GM12873 (cell line): Measurements from ENCODE around the gene PTPN6.

ENCODE experiments used
- TF ChIP-seq, protein P1 (sequence below): IDR thresholded peaks from 2 replicates; pipeline ENCODE4 v1.5.1; 2012; ENCODE audit warnings: low read depth, mild to moderate bottlenecking, moderate library complexity, low read length, control low read depth; ENCODE audit not compliant: insufficient read depth; ENCODE audit errors: missing control alignments

The PTPN6 gene

DNA sequence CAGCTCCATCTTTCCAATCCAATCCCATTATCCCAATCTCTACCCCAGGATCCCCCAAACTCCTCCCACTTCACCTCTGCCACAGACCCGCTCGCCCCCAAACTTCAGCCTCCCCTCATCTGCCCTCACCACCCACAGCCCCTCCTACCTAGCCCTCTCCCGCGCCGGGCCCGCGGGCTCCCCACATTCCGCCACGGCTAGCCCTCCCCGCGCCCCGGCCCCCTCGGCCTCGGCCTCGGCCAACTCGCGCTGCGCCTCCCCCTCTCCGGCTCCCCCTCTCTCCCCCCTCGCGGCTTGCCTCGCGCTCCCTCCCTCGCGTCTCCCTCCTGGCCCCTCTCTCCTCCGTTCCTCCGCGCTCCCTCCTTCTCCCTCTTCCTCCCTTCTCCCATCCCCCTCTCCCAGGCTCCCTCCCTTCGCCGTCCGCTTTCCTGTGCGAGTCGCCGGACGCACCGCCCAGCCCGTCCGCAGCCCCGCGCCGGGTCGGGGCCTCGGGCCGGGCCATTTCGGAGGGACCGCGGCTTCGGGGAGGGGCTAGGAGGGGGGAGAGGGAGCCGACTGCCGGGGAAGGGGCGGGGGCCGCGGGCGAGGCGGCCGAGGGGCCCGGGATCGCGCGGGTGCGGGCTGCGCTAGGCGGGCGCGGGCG lies 23.7 kb upstream of the PTPN6 start, which contains the start of gene ATN1:
Gene ATN1 (plus strand): TSS at position 581 of the 643 bp plus-strand sequence. CDS start 6,043 bp downstream, outside the sequence.
- TF ChIP-seq, protein P1, sequence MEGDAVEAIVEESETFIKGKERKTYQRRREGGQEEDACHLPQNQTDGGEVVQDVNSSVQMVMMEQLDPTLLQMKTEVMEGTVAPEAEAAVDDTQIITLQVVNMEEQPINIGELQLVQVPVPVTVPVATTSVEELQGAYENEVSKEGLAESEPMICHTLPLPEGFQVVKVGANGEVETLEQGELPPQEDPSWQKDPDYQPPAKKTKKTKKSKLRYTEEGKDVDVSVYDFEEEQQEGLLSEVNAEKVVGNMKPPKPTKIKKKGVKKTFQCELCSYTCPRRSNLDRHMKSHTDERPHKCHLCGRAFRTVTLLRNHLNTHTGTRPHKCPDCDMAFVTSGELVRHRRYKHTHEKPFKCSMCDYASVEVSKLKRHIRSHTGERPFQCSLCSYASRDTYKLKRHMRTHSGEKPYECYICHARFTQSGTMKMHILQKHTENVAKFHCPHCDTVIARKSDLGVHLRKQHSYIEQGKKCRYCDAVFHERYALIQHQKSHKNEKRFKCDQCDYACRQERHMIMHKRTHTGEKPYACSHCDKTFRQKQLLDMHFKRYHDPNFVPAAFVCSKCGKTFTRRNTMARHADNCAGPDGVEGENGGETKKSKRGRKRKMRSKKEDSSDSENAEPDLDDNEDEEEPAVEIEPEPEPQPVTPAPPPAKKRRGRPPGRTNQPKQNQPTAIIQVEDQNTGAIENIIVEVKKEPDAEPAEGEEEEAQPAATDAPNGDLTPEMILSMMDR = no peak

DNA sequence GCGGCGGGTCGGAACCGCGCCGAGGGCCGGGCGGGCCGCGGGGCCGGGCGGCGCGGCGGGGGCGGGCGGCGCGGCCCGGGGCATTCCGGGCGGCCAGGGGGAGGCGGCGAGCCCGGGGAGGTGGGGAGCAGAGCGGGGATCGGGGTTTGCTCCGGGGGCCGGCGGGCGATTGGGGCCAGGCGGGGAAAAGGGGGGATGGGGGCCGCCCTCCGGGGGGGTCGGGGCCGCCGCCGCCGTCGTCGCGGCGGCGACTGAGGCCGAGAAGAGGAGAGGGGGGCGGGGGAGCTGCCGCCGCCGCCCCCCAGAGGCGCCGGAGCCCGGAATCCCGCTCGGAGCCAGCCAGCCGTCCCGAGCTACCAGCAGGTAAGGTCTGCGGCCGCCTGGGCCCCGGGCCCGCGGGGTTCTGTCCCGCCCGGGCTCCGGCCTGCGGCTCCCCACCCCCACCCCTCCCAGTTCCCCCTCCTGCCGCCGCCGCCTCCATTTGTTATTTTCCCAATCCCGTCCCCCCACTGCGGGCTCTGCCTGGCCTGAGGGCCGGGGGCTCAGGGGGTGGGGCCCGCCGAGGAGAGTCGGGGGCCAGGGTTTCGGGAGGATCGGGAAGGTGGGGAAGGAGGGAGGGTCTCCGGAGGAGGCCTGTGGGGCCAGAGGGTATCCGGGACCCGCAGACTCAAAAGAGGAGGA lies 23.0 kb upstream of the PTPN6 start:
- TF ChIP-seq, protein P1 = no peak

DNA sequence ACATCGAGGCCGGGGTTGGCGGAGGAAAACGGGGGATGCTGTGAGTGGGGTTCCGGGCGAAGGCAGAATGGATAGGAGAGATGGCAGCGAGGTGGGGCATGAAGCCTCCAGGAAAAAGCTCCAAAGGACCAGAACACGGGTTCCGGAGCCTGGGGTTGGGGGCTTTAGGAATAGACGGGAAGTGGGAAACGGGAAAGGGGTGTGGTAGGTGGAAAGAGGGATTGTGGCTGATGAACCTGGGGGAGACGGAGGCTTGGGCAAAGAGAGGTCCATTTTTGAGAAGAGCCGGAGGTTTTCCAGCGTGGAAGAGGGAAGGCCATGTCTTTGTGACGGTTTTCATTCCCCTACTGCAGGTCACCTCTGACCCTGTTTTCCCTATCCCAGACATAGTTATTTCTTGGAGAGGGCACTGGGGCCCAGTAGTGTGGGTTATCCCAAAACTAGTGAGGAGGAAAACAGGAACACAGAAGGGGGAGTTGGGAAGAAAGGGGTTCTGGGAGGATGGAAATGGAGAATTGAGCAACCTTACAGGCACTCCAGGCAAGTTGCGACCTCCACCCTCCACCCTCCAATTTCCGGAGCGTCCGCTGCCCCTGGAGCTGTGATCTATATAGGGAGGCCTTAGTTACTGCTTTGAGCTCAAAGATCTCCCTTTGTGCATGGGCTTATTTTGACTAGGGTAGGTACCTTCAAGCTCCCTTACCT lies 22.3 kb upstream of the PTPN6 start:
- TF ChIP-seq, protein P1 = no peak

DNA sequence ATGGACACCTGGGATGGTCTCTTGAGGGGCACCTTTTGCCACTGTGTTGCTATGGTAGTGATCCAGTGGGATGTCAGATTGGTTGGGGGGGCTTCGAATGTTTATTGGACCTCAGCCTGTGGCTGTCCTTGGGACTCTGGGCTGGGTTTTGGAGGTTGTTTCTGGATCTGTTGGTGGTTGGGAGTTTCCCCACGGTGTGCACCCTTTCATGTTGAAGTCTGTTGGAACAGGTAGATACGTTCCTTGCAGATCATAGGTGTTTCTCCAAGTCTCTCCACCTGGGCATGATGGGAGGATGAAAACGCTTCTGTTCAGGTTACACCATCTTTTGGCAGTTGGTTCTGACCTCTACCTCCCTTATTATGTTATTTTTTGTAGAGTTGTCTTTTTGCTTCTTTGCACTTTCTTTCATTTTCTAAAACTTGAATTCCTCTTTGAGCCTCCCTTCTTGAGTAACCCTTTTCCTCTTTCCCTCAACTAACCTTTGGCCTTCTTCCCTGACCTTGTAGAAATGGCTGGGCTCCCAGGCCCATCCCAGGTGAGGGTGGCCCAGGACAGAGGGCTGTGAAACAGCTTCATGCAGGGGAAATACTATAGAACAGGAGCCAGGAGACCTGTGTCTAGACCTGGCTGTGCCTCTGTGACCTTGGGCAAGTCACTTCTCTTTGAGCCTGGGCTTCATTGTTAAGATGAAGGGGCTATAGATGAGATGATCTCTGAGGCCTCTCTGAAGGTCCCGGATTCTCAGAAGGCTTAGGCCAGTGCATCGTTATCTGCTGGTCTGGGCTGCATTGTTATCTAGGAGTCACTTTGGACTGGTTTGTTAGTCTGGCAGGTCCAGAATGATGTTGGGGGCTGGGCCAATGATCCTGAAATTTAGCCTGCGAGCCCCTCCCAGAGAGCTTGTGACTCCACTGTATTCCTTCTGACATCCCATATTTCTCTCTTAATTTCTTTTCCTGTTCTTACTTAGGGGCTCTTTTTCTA lies 21.4 kb upstream of the PTPN6 start:
- TF ChIP-seq, protein P1 = no peak

DNA sequence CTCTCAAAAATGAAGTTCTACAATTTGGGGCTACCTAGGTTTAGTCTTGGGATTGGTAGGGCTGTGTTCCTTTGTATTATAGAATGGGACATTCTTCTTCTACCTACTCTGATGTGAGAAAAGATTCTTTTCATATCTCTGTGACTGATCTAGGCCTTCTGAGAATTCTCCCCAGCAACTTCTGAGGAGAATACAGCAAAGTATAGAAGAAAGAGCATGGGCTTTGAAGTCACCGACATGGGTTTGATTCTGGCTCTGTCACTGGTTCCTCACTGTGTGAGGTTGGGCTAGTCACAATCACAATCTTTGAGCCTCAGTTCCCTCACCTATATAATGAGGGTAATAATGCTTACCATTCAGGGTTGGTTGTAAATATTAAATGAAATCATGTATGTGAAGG lies 18.4 kb upstream of the PTPN6 start:
- TF ChIP-seq, protein P1 = no peak

DNA sequence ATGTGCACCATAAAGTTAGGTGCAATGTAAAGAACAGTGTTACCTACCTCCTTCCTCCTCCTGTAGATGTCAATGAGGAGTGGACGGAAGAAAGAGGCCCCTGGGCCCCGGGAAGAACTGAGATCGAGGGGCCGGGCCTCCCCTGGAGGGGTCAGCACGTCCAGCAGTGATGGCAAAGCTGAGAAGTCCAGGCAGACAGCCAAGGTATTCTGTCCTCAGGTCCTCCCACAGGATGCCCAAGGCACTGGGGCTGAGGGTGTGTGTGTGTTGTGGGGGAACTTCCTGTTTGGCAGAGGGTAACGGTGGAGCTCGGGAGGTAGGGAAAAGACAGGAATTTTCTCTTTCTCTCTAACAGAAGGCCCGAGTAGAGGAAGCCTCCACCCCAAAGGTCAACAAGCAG lies 17.0 kb upstream of the PTPN6 start:
- TF ChIP-seq, protein P1 = no peak
